ENCODE data around the gene PTPN6. TPM values are rescaled to one million over a fixed set of nuclear protein-coding genes. Genes with fewer than 3 reads are reported as not detected.

Gene PTPN6
- total RNA-seq, 4 donors from 2014 or later, result 31.8 to 44.5 (median 34.4) TPM

DNA sequence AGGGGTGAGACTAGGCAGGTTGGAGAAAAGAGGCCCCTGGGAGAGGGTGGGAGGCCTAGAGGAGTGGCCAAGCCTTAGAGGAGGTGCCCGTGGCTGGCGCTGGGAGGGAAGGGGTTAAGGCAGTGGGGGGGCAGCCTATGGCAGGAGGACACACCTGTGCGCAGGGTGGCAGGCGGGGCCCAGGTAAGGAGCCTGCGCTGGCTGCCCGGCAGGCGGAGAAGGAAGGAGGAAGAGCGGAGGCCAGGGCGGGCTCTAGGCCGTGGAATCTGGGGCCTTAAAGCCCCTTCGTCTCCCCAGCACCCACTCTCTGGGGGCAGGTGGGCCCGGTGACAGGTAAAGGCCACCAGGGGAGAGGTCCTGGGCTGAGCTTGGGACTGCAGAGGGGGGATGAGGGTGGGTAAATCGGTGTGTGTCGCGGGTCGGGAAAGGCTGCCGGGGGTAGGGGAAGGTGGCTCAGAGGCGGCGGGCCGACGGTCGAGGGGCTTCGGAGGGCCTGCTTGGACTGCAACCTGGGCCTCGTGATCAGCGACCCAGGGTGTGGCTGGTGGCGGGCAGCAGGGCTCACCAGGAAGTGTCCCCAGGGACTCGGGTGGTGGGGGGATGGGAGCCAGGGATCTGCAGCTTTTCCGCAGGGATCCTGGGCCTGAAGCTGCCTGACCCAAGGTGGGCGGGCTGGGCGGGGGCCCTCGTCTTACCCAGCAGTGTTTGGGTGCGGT lies 12.0 kb downstream of the PTPN6 start:
- intact Hi-C loops (cut with DNase I; ENCODE audit: low total_unique reads), result loop anchor here (10.0 kb wide), 1 partner anchor 88 kb away; the partner anchor contains the start of gene SPSB2
- TF ChIP-seq, protein P1, sequence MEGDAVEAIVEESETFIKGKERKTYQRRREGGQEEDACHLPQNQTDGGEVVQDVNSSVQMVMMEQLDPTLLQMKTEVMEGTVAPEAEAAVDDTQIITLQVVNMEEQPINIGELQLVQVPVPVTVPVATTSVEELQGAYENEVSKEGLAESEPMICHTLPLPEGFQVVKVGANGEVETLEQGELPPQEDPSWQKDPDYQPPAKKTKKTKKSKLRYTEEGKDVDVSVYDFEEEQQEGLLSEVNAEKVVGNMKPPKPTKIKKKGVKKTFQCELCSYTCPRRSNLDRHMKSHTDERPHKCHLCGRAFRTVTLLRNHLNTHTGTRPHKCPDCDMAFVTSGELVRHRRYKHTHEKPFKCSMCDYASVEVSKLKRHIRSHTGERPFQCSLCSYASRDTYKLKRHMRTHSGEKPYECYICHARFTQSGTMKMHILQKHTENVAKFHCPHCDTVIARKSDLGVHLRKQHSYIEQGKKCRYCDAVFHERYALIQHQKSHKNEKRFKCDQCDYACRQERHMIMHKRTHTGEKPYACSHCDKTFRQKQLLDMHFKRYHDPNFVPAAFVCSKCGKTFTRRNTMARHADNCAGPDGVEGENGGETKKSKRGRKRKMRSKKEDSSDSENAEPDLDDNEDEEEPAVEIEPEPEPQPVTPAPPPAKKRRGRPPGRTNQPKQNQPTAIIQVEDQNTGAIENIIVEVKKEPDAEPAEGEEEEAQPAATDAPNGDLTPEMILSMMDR (IDR thresholded peaks at IDR 0.05), result no peak
- no peak for TF ChIP-seq POLR2A (IDR thresholded peaks at IDR 0.05)

DNA sequence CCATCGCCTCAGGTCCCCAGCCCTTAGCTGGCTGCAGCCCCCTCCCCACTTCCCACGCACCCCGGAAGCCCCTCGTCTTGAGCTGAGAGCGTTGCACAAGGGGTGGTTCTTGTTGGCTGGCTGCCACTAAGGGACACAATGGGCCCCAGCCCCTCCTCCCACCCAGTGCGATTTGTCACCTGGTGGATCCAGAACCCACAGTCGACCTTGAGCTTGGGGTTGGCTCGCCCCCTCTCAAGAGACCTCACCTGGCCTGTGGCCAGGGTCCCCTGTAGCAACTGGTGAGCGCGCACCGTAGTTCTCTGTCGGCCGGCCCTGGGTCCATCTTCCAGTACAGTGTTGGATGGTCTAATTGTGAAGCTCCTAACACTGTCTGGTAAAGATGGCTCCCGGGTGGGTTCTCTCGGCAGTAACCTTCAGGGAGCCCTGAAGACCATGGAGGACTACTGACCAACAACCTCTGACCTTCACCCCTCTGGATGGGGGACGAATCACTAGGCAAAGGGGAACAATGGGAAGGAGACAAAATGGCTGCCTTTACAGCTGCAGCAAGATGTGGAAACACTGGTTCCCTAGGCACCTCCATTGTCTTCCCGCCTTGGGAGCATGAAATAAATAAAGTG lies 12.7 kb downstream of the PTPN6 start:
- peak overlapping the region; percentile 9 for H3K4me3 ChIP-seq (ENCODE audit: low read depth, poor library complexity, severe bottlenecking)
- WGBS, 2 donors, result 53 to 54% methylated on average over 12 to 17 of the region's 17 CpGs
- no peak for TF ChIP-seq POLR2A (IDR thresholded peaks at IDR 0.05)
- TF ChIP-seq, protein P1 (IDR thresholded peaks at IDR 0.05), result no peak
- intact Hi-C loops (cut with DNase I; ENCODE audit: low total_unique reads), result loop anchor here (10.0 kb wide), 1 partner anchor 89 kb away; the partner anchor contains the start of gene SPSB2
- no peak for DNase-seq (ENCODE audit: low spot score in 2 of 2)

More for the DNA sequence above, 12.0 kb downstream of the PTPN6 start:
- WGBS, 2 donors, result 46 to 63% methylated on average over 27 to 28 of the region's 32 CpGs
- DNase-seq (ENCODE audit: low spot score in 2 of 2), result peak in 1 of 2 donors; percentile 93
- H3K4me3 ChIP-seq (ENCODE audit: low read depth, poor library complexity, severe bottlenecking), result peak overlapping the region; percentile 45

DNA sequence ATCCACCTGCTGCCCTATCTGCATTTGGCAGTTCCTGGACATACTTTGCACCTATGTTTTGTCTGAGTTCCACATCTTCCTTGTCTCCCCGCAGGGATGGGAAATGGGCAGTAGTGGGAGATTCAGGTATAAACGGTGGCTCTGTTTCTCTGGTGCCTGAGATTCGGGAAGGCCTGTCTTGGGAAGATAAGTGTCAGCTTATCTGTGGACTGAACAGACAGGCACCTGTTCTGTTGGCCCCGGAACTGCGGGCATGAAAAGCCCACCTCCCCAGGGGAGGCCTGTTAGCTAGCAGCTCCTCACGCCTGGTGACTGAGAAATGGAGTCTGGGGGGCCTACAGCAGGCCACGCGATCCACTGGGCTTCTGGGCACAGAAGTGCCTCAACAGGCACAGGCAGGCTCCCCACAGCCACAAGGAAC lies 13.5 kb downstream of the PTPN6 start:
- WGBS, 2 donors, result 51 to 57% methylated on average over 8 of the region's 8 CpGs
- intact Hi-C loops (cut with DNase I; ENCODE audit: low total_unique reads), result loop anchor here (10.0 kb wide), 1 partner anchor 90 kb away; the partner anchor contains the start of gene SPSB2
- no peak overlapping the region for H3K4me3 ChIP-seq (ENCODE audit: low read depth, poor library complexity, severe bottlenecking)
- TF ChIP-seq, protein P1 (IDR thresholded peaks at IDR 0.05), result no peak
- TF ChIP-seq POLR2A (IDR thresholded peaks at IDR 0.05), result no peak
- DNase-seq (ENCODE audit: low spot score in 2 of 2), result no peak

GRCh38 chr12:6965026-6965661 lies 14.0 kb downstream of the PTPN6 start:
- H3K4me3 ChIP-seq (ENCODE audit: low read depth, poor library complexity, severe bottlenecking), result no peak overlapping the region
- 14 to 22% methylated on average over 10 to 12 of the region's 12 CpGs for WGBS, 2 donors
- DNase-seq (ENCODE audit: low spot score in 2 of 2), result peak; percentile 85 to 97
- intact Hi-C loops (cut with DNase I; ENCODE audit: low total_unique reads), result loop anchor here (10.0 kb wide), 1 partner anchor 90 kb away; the partner anchor contains the start of gene SPSB2
- no peak for TF ChIP-seq POLR2A (IDR thresholded peaks at IDR 0.05)
- TF ChIP-seq, protein P1 (IDR thresholded peaks at IDR 0.05), result peak in 1 of 3 donors; percentile 94

DNA sequence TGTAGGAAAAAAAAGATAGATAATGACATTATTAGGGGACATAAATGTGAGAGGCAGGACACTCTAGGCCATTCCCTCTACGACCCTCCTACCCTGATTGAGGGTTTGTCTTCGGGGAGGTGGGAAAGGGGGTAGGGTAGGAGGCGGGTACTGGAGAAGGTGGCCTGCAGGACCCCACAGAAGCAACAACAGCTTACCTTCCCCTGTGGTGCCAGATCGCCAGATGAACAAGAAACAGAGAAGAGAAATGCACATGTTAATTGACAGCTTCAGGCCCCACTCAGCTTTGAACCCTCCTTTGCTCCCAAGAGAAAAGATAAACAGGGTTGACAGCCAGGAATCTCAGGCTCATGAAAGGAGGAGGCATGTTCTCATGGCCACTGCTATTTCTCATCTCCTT lies 14.6 kb downstream of the PTPN6 start:
- TF ChIP-seq, protein P1 (IDR thresholded peaks at IDR 0.05), result no peak
- TF ChIP-seq POLR2A (IDR thresholded peaks at IDR 0.05), result no peak
- DNase-seq (ENCODE audit: low spot score in 2 of 2), result peak in 1 of 2 donors; percentile 83
- H3K4me3 ChIP-seq (ENCODE audit: low read depth, poor library complexity, severe bottlenecking), result no peak overlapping the region
- intact Hi-C loops (cut with DNase I; ENCODE audit: low total_unique reads), result loop anchor here (10.0 kb wide), 1 partner anchor 91 kb away; the partner anchor contains the start of gene SPSB2
- 74 to 78% methylated on average over 4 of the region's 4 CpGs for WGBS, 2 donors

All from lower leg skin (tissue), 4 donors.